Hepatocyte (in vitro differentiated cells): ENCODE measurements around the gene ALX4.

Source experiments
- EZH2 ChIP-seq: fragments of 200-600 bp; sonication (generic); IDR thresholded peaks from 2 replicates; pipeline ENCODE4 v1.6.1; 2016; ENCODE audit warnings: antibody characterized with exemption, mild to moderate bottlenecking, borderline replicate concordance
- EZH2phosphoT487 ChIP-seq: fragments of 200-600 bp; sonication (generic); IDR thresholded peaks from one replicate; pipeline ENCODE4 v1.6.1; 2018; ENCODE audit warnings: antibody characterized with exemption, mild to moderate bottlenecking, low read depth, moderate library complexity; ENCODE audit not compliant: unreplicated experiment, severe bottlenecking
- TF ChIP-seq, protein P1 (sequence below): fragments of 200-600 bp; sonication (generic); IDR thresholded peaks from 2 replicates; pipeline ENCODE4 v1.5.1; 2016; ENCODE audit warnings: antibody characterized with exemption, mild to moderate bottlenecking; ENCODE audit not compliant: poor library complexity

DNA sequence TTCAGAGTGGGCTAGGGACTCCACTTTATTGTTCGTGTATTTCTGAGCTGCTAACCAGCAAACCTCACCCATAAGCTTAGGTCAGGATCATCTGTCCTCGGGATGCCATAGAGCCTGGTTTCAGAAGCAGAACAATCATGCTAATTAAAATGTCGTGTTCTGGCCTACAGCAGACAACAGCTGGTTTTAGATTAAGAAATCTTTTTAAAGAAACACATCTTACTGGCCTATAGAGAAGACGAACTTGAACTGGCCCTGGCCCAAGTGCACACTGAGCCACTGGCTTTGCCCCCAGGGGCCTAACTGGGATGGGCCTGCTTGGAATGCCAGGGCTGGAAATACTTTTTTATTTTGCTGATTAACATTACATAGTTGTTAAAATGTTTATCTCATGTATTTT, 63.2 kb downstream of the ALX4 start:
- TF ChIP-seq, protein P1, sequence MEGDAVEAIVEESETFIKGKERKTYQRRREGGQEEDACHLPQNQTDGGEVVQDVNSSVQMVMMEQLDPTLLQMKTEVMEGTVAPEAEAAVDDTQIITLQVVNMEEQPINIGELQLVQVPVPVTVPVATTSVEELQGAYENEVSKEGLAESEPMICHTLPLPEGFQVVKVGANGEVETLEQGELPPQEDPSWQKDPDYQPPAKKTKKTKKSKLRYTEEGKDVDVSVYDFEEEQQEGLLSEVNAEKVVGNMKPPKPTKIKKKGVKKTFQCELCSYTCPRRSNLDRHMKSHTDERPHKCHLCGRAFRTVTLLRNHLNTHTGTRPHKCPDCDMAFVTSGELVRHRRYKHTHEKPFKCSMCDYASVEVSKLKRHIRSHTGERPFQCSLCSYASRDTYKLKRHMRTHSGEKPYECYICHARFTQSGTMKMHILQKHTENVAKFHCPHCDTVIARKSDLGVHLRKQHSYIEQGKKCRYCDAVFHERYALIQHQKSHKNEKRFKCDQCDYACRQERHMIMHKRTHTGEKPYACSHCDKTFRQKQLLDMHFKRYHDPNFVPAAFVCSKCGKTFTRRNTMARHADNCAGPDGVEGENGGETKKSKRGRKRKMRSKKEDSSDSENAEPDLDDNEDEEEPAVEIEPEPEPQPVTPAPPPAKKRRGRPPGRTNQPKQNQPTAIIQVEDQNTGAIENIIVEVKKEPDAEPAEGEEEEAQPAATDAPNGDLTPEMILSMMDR = no peak
- no peak for TF ChIP-seq EZH2phosphoT487
- TF ChIP-seq EZH2 = no peak
